Activated naive CD4-positive, alpha-beta T cell treated with anti-CD3 and anti-CD28 coated beads, Interleukin-2, amount 10 ng/mL, durations not matched to agents 7 days and 5 days (primary cell): ENCODE results near the gene PTGES3.

ENCODE experiments used
- CTCF ChIA-PET: fragments of 350-600 bp; sonication (Branson Sonifier 250); formaldehyde crosslinking; loops from one replicate; lab custom pipeline; 2021; ENCODE audit warnings: antibody characterized with exemption; lab: Charles Lee
- DNase-seq: peaks from one replicate; pipeline ENCODE4 v3.0.0-alpha.2; 2020
- H3K27ac Mint-ChIP-seq: one replicate; pipeline ENCODE4 v1.8.0; 2021; ENCODE audit warnings: mild to moderate bottlenecking, moderate library complexity, mixed read lengths
- H3K27me3 Mint-ChIP-seq: one replicate; pipeline ENCODE4 v1.8.0; 2021; ENCODE audit warnings: mild to moderate bottlenecking, mixed read lengths
- H3K36me3 Mint-ChIP-seq: one replicate; pipeline ENCODE4 v1.8.0; 2021; ENCODE audit warnings: mixed read lengths
- H3K4me1 Mint-ChIP-seq: one replicate; pipeline ENCODE4 v1.8.0; 2021; ENCODE audit warnings: mixed read lengths
- H3K4me3 Mint-ChIP-seq: one replicate; pipeline ENCODE4 v1.8.0; 2021; ENCODE audit warnings: mild to moderate bottlenecking, moderate library complexity, mixed read lengths
- H3K9me3 Mint-ChIP-seq: one replicate; pipeline ENCODE4 v1.8.0; 2021; ENCODE audit warnings: mixed read lengths

The PTGES3 gene

DNA sequence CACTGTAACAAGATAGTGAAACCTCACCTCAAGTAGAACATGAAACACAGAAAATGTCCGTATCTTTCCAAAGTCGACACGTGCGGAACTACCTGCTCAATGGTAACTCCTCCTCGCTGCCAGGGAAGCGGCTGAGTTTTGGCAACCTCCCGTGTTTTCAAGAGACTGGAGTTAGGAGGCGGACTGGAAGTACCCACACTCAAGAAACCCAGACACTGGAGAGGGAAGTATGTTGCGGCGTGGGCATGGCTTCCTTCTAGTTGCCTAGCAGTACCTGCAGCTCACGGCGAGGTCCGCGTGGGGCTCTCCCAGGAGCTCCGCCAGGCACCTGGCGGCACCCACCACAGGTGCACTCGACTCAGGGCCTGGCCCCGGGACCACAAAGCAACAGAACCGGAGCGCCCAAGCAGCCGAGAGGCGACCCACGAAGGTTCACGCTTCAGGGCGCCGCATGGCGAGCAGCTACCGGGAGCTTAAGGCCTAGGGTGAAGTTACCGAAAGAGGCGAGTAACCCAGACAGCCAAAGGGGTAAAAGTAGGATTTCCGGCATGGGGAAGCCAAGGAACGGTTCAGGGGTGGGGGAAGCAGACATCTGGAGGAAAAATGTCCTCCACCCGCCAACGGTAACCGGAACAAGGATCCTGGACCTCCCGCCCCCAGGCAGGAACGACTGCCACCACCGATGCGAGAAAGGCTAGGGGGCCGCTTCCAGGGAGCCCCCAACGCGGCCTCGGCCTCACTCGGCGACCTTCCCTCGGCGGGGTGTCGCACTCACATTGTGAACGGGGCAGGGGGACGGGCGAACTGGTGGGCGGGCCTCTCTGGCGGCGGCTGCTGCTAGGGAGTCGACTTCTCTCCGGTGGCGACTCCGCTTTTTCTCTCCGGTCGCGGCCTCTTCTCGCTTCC, 608 bp downstream of the PTGES3 start:
- CTCF ChIA-PET: interaction anchor here (0.8 to 3.2 kb wide), 3 partner anchors 35 to 51 kb away, joined by 3 to 12 read pairs (median 4); no protein-coding TSS in a partner anchor
- H3K27ac Mint-ChIP-seq: peak overlapping the region; percentile 100
- H3K27me3 Mint-ChIP-seq: no peaks in the 10 kb centered on the region
- H3K4me3 Mint-ChIP-seq: peak overlapping the region; percentile 100
- peak; percentile 67 for DNase-seq
- peaks cover 42% of the 10 kb centered on the region for H3K4me1 Mint-ChIP-seq
- peaks cover 35% of the 10 kb centered on the region for H3K36me3 Mint-ChIP-seq
- no peaks in the 10 kb centered on the region for H3K9me3 Mint-ChIP-seq

DNA sequence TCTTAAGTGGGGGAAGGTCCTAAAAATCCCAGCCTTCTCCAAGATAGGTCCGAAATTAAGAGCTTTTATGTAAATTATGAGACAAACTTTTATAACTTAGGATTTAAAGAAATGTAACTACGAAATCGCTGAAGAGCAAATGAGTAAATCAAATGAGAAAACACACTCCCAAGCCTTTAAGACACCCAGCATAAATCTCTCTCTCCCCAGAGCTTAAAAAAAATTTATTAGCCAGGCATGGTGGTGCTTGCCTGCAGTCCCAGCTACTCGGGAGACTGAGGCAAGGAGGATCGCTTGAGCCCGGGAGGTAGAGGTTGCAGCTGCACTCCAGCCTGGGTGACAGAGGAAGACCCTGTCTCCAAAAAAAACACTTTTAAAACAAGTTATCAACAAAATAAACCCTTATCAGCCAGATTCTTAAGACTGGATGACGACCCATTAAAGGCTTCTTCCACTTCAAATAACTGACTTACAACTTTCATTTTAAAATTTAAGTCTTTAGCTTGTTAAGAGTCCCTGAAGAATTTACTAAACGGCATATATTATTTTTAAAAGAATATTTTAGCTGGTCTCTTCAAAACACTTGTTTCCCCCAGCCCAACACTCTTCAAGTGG, 3.2 kb downstream of the PTGES3 start:
- CTCF ChIA-PET: interaction anchor here (0.9 to 2.8 kb wide), 3 partner anchors 36 to 56 kb away, joined by 6 to 14 read pairs (median 6); partner anchors contain the start of gene ATP5F1B
- Mint-ChIP-seq H3K4me3 (peak overlapping the region; percentile 100), H3K4me1 (peaks cover 57% of the 10 kb centered on the region), H3K27me3 (no peaks in the 10 kb centered on the region), H3K36me3 (peaks cover 44% of the 10 kb centered on the region), H3K27ac (peak overlapping the region; percentile 100), H3K9me3 (no peaks in the 10 kb centered on the region)
- DNase-seq: no peak

DNA sequence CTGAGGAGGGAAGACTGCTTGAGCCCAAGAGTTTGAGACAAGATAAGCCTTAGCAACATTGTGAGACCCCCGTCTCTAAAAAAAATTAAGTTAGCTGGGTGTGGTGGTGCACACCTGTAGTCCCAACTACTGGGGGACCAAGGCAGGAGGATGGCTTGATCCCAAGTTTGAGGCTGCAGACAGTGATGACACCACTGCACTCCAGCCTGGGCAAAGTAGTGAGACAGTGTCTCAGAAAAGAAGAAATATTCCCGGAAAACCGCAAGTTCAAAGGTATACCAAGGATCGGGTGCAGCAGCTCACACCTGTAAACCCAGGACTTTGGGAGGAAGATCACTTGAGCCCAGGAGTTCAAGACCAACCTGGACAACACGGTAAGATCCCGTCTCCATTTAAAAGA, 5.8 kb downstream of the PTGES3 start:
- Mint-ChIP-seq H3K4me3 (peak overlapping the region; percentile 43), H3K27me3 (no peaks in the 10 kb centered on the region), H3K4me1 (peaks cover 64% of the 10 kb centered on the region), H3K27ac (peak overlapping the region; percentile 28), H3K36me3 (peaks cover 52% of the 10 kb centered on the region), H3K9me3 (no peaks in the 10 kb centered on the region)
- CTCF ChIA-PET: no interaction called here
- DNase-seq: no peak

DNA sequence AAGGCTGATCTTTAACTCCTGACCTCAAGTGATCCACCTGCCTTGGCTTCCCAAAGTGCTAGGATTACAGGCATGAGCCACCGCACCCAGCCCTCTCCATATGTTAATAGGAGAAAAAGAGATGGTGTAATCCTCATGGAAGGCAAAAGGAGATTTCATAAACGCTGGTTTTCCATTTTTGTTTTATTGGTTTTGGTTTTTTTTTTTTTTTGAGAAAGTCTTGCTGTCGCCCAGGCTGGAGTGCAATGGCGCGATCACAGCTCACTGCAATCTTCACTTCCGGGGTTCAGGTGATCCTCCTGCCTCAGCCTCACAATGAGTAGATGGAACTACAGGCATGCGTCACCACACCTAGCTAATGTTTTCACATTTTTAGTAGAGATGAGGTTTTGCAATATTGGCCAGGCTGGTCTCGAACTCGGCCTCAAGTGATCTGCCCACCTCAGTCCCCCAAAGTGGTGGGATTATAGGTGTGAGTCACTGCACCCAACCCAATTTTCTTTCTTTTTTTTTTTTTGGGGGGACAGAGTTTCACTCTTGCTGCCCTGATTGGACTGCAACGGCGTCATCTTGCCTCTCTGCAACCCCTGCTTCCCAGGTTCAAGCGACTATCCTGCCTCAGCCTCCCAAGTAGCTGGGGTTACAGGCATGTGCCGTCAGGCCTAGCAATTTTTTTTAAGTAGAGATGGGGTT, 8.1 kb downstream of the PTGES3 start:
- no peaks in the 10 kb centered on the region for H3K9me3 Mint-ChIP-seq
- H3K27me3 Mint-ChIP-seq: no peaks in the 10 kb centered on the region
- no peak for DNase-seq
- no peak overlapping the region for H3K4me3 Mint-ChIP-seq
- peak overlapping the region; percentile 42 for H3K27ac Mint-ChIP-seq
- CTCF ChIA-PET: interaction anchor here (1.2 to 1.3 kb wide), 2 partner anchors 12 to 43 kb away, joined by 3 read pairs; no protein-coding TSS in a partner anchor
- H3K36me3 Mint-ChIP-seq: peaks cover 44% of the 10 kb centered on the region
- H3K4me1 Mint-ChIP-seq: peaks cover 61% of the 10 kb centered on the region

DNA sequence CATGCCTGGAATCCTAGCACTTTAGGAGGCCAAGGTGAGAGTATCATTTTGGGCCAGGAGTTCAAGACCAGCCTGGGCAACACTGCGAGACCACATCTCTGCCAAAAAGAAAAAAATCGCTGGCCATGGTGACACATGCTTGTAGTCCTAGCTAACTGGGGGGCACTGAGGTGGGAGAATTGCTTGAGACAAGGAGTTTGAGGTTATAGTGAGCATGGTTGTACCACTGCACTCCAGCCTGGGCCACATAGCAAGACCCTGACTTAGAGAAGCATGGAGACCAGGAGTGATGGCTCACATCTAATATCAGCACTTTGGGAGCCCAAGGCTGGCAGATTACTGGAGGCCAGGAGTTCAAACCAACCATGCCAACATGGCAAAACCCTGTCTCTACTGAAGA, 9.2 kb downstream of the PTGES3 start:
- Mint-ChIP-seq H3K4me3 (no peak overlapping the region), H3K27me3 (no peaks in the 10 kb centered on the region), H3K4me1 (peaks cover 54% of the 10 kb centered on the region), H3K9me3 (no peaks in the 10 kb centered on the region), H3K36me3 (peaks cover 32% of the 10 kb centered on the region), H3K27ac (peak overlapping the region; percentile 55)
- DNase-seq: no peak
- CTCF ChIA-PET: interaction anchor here (1.2 to 2.5 kb wide), 2 partner anchors 11 to 42 kb away, joined by 3 to 10 read pairs; no protein-coding TSS in a partner anchor

DNA sequence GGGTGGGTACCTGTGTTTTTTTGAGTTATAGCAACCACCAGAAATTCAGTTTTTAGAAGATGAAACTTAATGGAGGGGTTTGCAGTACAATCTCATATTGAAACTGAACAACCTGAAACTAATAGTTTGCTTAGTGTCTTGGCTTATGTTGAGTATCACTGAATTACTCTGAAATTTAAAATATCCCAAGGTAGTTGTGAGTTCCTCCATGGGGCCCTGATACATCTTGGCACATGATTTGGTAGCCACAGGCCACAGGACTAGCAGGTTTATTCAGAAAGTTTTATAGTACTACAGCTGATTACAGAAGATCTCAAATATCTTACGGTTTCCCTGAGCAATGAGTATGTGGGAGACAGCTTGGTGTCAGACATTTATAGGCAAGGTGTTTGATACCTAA, 10.4 kb downstream of the PTGES3 start:
- DNase-seq: no peak
- CTCF ChIA-PET: interaction anchor here (2.5 kb wide), 1 partner anchor 41 kb away, joined by 10 read pairs; no protein-coding TSS in a partner anchor
- no peak overlapping the region for H3K27ac Mint-ChIP-seq
- no peaks in the 10 kb centered on the region for H3K9me3 Mint-ChIP-seq
- peaks cover 34% of the 10 kb centered on the region for H3K36me3 Mint-ChIP-seq
- no peaks in the 10 kb centered on the region for H3K27me3 Mint-ChIP-seq
- peaks cover 55% of the 10 kb centered on the region for H3K4me1 Mint-ChIP-seq
- H3K4me3 Mint-ChIP-seq: no peak overlapping the region

DNA sequence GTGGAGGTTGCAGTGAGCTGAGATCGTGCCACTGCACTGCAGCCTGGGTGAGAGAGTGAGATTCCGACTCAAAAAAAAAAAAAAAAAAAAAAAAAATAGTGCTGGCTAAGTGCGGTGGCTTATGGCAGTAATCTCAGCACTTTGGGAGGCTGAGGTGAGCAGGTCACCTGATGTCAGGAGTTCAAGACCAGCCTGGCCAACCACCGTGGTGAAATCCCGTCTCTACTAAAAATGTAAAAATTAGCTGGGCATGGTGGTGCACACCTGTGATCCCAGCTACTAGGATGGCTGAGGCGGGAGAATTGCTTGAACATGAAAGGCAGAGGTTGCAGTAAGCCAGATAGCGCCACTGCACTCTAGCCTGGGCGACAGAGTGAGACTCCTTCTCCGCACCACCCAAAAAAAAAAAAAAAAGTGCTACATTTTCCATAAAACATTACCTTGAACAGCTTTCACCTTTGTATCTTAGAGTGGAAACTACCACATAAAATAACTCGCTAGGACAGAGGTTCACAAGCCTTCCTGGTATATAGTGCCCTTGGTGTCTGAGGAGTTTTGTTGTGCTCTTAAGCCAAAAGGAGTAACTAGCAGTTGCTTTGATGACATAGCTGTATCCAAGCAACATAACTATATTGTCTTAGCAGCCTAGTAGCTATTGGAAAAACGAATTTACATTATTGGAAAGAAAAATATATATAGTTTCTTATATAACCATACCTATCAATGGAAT, 11.1 kb downstream of the PTGES3 start:
- Mint-ChIP-seq H3K27me3 (no peaks in the 10 kb centered on the region), H3K4me3 (no peak overlapping the region), H3K4me1 (peaks cover 53% of the 10 kb centered on the region), H3K36me3 (peaks cover 37% of the 10 kb centered on the region), H3K27ac (no peak overlapping the region), H3K9me3 (no peaks in the 10 kb centered on the region)
- DNase-seq: no peak
- CTCF ChIA-PET: interaction anchor here (0.6 to 2.5 kb wide), 2 partner anchors 40 to 324 kb away, joined by 3 to 10 read pairs; no protein-coding TSS in a partner anchor

DNA sequence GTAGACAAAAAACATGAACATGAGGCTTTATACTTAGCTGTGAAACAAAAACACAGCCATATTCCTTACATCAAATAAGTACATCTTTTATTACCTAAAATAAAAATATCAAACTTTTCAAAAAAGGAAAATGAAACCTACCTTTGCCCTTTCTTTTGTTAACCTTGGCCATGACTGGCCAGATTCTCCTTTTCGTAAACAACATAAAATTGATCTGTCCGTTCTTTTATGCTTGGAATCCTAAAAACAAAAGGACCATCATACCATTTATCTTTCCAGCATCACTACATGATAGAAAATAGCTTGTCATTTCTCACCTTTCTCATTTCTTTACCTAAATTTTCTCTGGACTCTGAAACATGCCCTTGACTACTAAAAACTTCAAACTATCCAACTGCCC, 16.5 kb downstream of the PTGES3 start:
- Mint-ChIP-seq H3K4me1 (peaks cover 33% of the 10 kb centered on the region), H3K27ac (no peak overlapping the region), H3K27me3 (no peaks in the 10 kb centered on the region), H3K36me3 (peaks cover 55% of the 10 kb centered on the region), H3K4me3 (no peak overlapping the region), H3K9me3 (no peaks in the 10 kb centered on the region)
- CTCF ChIA-PET: interaction anchor here (0.7 kb wide), 1 partner anchor 836 kb away, joined by 3 read pairs; no protein-coding TSS in a partner anchor
- no peak for DNase-seq

DNA sequence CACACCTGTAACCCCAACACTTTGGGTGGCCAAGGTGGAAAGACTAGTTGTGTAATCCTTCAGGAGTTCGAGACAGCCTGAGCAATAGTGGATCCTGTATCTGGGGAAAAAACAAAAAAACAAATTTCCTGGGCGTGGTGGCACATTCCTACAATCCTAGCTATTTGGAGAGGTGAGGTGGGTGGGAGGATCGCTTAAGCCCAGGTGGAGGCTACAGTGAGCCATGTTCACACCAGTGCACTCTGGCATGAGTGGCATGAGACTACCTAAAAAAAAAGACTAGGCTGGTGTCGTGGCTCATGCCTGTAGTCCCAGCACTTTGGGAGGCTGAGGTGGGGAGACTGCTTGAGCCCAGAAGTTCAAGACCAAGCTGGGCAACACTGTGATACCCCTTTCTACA, 17.2 kb downstream of the PTGES3 start:
- peaks cover 58% of the 10 kb centered on the region for H3K36me3 Mint-ChIP-seq
- peaks cover 28% of the 10 kb centered on the region for H3K4me1 Mint-ChIP-seq
- CTCF ChIA-PET: interaction anchor here (0.6 to 1.0 kb wide), 3 partner anchors 34 to 835 kb away, joined by 3 read pairs; no protein-coding TSS in a partner anchor
- no peaks in the 10 kb centered on the region for H3K27me3 Mint-ChIP-seq
- DNase-seq: no peak
- no peaks in the 10 kb centered on the region for H3K9me3 Mint-ChIP-seq
- H3K27ac Mint-ChIP-seq: no peak overlapping the region
- no peak overlapping the region for H3K4me3 Mint-ChIP-seq

DNA sequence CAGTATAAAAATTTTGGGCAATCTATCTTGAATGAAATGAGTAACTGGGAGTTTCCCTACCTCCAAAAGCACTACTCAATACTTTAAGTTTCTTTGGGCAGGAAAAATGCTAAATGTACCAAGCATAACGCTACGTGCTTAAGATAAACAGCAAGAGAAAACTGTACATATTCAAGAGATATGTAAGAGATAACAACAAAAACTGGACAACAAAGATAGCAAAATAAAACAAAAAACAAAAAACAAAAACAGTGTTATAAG, 20.0 kb downstream of the PTGES3 start:
- Mint-ChIP-seq H3K27me3 (no peaks in the 10 kb centered on the region), H3K27ac (no peak overlapping the region), H3K4me1 (peaks cover 20% of the 10 kb centered on the region), H3K9me3 (no peaks in the 10 kb centered on the region), H3K4me3 (no peak overlapping the region), H3K36me3 (peaks cover 72% of the 10 kb centered on the region)
- CTCF ChIA-PET: interaction anchor here (0.9 to 1.7 kb wide), 3 partner anchors 9 to 31 kb away, joined by 3 read pairs; no protein-coding TSS in a partner anchor
- DNase-seq: no peak

DNA sequence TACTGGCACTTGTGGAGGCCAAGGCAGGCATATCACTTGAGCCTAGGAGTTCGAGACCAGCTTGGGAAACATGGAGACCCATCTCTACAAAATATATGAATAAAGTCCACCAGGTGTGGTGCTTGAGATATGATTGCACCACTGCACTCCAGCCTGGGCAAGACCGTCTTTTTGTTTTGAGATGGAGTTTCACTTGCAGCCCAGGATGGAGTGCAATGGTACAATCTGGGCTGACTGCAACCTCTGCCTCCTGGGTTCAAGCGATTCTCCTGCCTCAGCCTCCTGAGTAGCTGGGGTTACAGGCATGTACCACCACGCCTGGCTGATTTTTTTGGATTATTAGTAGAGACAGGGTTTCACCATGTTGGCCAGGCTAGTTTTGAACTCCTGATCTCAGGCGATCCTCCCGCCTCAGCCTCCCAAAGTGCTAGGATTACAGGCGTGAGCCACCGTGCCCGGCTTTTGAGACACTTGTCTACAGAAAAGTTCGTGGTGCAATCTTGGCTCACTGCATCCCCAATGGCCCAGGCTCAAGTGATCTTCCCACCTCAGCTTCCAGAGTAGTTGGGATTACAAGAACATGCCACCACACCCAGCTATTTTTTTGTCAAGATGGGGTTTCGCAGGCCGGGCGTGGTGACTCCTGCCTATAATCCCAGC, 26.0 kb downstream of the PTGES3 start:
- CTCF ChIA-PET: interaction anchor here (0.6 kb wide), 1 partner anchor 34 kb away, joined by 5 read pairs; no protein-coding TSS in a partner anchor

DNA sequence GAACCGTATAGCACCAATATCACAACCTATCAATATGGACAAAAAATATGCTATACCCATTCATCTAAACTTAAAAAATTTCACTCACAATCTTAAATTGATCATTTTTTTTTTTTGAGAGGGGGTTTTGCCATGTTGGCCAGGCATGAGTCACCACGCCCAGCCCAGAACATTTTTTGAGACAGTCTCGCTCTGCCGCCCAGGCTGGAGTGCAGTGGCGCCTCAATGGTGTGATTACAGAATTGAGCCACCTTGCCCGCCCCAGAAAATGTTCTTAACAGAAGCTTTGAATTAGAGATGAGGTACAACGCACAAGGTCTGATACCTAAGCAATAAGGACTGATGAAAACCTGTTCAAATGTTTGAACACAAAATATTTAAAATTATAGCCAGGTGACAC, 26.5 kb downstream of the PTGES3 start:
- Mint-ChIP-seq H3K4me3 (no peak overlapping the region), H3K4me1 (peaks cover 2% of the 10 kb centered on the region), H3K27me3 (no peaks in the 10 kb centered on the region), H3K27ac (no peak overlapping the region), H3K36me3 (peaks cover 29% of the 10 kb centered on the region), H3K9me3 (no peaks in the 10 kb centered on the region)
- CTCF ChIA-PET: no interaction called here
- DNase-seq: no peak

More for the DNA sequence above, 26.0 kb downstream of the PTGES3 start:
- no peak overlapping the region for H3K4me3 Mint-ChIP-seq
- no peaks in the 10 kb centered on the region for H3K9me3 Mint-ChIP-seq
- no peaks in the 10 kb centered on the region for H3K27me3 Mint-ChIP-seq
- H3K36me3 Mint-ChIP-seq: peaks cover 30% of the 10 kb centered on the region
- peaks cover 2% of the 10 kb centered on the region for H3K4me1 Mint-ChIP-seq
- no peak overlapping the region for H3K27ac Mint-ChIP-seq
- DNase-seq: no peak

DNA sequence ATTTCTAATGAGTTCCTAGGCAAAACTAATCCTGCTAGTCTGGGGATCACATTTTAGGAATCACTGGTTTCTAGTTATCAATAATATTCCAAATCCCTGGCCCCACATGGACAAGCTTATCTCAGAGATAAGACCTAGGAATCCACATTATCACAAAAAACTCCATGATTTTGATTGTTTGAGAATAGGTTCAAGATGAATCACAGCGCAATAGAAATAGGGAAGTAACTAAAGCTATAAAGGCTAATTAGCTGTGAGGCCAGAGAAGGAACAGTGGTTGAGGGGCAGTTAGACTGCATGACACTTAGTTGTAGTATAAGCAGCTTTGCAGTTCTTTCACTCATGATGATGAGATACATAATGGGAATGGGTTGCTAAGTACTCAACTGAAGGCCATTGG, 29.2 kb downstream of the PTGES3 start:
- Mint-ChIP-seq H3K27ac (no peak overlapping the region), H3K27me3 (peaks cover 5% of the 10 kb centered on the region), H3K36me3 (peaks cover 15% of the 10 kb centered on the region), H3K4me1 (peaks cover 2% of the 10 kb centered on the region), H3K9me3 (peaks cover 7% of the 10 kb centered on the region), H3K4me3 (no peak overlapping the region)
- no peak for DNase-seq
- CTCF ChIA-PET: interaction anchor here (0.8 kb wide), 1 partner anchor 9 kb away, joined by 3 read pairs; no protein-coding TSS in a partner anchor
